NCI-H1105 treated with DMSO at 0.1 percent for 48 hours (cell line): ENCODE data around the gene TIGD6.
"Not testable (repeated sequence)": the region's sequence is repeated elsewhere in the genome, so short reads cannot be mapped to it uniquely, and the experiment has no call there.

Experiments
- DNase-seq: peaks from one replicate; lab custom pipeline; 2025; lab: John Stamatoyannopoulos, UW

TIGD6 gene

DNA sequence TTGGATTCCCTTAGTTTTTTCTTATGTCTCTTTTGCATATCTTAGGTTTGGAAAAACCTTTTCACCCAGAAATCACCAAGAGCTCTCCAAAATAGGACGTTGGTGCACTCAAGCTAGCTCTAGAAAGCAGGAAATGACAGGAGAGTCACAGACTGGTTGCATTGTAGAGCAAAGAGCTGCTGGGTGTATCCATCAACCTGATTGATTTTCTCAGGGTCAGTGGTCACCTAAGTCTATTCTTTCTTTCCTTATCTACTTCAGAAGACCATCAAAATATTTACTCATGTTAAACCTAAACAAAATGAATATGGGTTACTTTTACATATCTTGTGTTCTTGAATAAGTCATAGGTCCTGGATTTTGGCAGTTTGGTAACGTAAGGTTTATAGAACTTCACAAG, 25.0 kb downstream of the TIGD6 start:
- DNase-seq: no peak

DNA sequence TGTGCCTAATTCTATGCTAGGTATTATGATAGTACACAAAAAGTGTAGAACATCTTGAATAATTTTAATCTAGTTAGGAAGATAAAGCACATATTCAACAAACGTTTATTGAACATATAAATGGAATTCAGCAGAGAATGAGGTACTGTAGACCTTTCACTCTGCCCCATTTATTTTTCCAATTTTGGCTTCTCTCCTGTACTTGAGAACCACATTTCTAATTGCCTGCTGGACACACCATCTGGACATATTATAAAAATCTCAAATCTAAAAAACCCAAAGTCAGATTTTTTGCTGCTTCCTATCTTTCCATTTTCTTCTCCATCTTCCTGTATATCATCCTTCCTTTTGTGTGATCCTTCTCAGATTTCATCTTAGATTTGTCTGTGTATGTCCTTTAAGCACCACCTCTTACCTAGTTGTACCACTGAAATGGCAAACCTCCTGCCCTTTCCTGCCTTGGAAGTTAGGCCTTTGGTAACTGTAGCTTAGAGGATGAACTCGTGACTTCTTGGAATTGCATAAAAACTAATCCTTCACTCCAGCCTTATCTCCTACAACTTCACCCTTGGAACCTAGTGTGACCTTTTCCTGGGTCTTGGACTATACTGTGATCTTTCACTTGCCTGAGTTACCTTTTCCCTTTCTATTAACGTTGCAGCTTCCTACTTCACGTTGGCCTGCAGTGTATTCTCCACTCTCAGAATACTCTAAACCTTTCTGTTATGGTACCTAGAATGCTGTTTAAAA, 31.1 kb downstream of the TIGD6 start:
- no peak for DNase-seq

DNA sequence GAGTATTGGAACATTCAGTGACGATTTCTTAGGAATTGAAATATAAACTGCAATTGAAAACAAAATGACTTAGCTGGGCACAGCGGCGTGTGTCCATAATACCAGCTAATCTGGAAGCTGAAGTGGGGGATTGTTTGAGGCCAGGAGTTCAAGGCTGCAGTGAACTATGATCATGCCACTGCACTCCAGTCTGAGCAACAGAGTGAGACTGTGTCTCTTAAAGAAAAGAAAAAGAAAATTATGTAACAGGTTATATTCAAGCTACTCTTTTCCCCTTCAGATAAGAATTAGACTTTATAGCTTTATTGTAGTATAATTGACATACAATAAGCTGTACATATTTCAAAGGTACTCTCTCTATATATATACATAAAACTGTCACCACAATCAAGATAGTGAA, 33.5 kb downstream of the TIGD6 start:
- no peak for DNase-seq

DNA sequence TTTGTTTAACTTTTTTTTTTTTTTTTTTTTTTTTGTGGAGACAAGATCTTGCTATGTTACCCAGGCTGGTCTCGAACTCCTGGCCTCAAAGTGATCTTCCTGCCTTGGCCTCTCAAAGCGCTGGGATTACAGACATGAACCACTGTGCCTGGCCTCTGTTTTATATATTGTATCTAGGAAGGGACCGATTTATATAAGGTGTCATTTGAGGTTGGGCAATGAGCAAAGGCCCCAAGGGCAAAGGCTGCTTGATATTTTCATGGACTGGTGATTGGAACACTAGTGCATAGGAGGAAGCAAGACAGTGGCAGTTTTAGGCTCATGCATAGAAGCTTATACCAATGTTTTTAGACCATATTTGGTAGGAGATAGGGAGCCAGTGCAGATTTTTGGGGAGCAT, 36.7 kb downstream of the TIGD6 start:
- DNase-seq: no peak

DNA sequence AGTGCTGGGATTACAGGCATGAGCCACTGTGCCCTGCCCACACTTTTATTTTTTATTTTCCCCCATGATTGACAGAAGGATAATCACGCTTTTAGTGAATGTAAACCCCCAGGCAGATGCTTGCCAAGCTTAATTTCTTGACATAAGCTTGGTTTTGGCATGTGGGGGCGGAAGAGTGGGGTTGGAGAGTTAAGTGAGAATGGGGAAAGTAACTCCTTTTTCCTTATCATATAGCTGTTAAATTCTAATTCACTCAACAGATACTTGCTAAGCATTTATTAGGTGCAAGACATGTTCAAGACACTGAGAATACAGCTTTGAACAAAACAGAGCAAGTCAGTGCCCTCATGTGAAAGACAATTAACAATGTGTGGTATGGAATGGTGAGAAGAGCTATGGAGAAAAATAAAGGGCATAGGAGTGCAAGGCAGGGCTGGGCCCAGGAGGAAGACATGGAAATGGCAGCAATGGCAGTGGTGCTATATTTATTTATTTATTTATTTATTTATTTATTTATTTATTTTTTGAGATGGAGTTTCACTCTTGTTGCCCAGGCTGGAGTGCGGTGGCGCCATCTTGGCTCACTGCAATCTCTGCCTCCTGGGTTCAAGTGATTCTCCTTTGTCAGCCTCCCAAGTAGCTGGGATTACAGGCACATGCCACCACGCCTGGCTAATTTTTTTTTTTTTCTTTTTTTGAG, 37.7 kb downstream of the TIGD6 start:
- no peak for DNase-seq

DNA sequence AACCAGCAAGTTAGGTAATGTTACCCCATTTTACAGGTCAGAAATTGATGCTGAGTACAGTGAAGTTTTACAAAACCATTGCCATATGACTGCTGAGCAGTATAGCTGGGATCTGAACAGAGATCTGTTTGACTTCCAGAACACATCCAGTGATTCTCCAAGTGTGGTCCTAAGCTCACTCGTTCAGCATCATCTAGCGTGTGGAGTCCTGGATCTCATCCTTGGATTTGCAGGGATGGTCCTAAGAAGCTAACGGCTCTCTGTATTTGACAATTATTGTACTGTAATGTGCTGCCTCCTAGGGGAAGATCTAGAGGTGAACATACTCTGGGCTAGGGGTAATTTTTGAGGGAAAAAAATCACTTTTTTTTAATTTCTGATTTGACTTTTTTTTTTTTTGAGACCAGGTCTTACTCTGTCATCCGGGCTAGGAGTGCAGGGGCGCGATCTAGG, 38.5 kb downstream of the TIGD6 start:
- DNase-seq: peak; percentile 15

DNA sequence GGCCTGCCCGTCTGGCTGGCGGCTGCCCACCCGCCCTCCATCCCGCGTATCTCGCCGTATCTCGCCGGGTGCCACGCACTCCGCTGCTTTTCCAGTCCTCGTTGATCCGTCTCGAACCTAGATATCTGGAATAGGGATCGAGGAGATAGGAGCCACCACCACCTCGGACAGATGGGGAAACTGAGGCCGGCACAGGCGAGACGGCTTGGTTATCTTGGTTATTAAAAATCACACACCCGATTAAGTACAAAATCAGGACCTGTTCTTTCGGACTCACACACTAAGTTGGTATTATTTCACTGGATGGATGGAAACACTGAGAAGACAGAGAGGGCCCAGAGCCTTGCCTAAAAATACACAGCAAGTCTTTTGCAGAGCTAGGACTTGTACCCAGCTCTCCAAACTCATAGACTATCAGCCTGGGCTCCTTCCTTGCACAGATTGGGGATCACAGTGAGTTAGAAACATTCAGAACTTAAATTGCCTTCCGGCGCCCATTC, 39.2 kb downstream of the TIGD6 start:
- DNase-seq: no peak

DNA sequence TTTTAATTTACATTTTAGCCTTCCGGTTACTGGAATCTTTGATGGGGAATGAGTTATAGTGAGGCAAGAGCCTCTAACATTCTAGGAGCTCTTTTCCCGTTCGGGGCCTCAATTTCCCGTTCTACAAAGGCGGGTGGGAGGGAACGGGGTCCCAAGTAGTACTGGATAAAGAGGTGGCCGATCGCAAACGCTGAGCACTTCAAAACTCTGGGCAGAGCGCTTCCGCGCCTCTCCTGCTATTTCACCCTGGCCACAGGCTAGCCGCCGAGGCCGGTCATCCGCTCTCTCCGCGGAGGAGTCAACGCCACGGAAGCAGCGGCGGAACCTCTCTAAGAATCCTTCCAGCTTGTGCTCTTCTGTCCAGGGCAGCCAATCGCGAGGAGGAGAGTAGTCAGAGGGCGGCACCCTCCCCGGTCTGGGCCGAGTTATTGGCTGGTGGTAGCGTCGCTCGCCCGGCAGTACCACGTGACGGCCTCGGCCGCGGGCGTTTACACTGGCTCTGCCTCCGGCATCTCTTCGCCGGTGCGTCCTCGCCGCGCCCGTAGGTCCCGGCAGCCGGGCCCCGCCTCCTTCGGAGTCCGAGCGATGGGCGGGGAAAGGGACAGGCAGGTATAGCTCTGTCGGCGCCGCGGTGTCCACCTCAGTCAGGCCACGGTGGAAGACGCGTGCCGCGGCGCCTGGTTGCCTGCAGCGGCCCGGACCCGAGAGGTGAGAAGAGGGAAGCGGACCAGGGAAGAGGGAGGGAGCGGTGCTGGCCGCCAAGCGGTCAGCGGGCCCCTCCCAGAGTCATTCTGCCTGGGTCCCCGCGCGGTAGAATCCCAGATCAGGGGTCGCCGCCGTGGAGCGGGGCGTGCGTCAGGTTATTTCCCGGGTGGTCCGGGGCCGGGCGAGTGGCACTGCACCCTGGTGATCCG, 39.9 kb downstream of the TIGD6 start, which contains the start of gene SLC26A2:
Gene SLC26A2, plus strand, starts transcription at position 487 of the 914 bp plus-strand sequence. CDS start 16,895 bp downstream, outside the sequence.
- DNase-seq: peak; percentile 90

DNA sequence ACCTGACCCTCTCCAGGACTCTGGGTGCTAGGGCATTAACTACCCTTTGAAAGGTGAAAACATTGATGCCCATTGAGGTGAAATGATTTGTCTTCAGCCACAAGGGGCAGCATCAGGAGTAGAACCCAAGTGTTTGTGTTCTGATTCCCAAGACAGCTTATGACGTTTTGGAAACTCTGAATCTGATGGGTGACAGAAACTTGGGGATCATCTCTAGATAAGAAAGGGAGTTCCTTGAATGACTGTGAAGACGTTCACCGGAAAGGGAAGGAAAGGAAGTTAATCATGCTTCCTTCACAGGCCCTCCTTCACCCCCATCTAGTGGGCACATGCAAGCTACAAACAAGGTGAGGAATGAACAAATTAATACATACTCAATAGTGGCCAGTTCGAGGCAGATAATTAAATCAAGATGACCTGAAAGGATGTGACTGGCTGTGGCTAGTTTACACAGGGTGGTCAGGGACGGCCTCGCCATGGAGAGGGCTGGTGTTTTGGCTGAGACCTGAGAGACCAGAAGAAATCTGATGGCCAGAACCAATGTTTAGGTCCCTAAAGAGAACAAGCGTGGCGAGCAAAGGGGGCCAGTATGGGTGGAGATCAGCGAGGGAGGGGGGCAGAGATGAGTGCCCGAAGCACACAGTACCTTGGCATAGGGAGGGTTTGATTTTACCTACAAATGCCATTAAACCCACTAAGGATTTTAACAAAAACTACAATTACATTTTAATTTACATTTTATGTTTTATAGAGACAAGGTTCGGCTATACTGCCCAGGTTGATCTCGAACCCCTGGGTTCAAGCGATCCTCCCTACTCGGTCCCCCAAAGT, 40.8 kb downstream of the TIGD6 start:
- no peak for DNase-seq

DNA sequence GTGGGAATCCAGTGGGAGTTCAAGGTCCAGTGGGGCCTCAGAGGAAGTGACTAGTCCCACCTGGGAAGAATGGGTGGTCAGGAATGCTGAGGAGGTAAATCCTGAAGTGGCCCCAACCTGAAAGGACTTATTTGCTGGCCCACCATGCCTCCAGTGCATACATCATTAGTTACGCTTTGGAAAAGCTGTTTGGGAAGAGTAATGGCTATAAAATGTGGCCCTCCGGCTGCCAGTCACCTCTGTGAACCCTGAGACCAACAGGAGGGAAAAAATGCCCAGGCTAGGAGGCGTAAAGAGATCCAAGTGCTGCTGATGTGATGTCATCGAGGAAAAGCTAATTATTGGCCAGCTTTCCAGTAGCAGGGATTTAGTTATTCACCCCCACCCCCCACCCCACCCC, 42.6 kb downstream of the TIGD6 start:
- no peak for DNase-seq

DNA sequence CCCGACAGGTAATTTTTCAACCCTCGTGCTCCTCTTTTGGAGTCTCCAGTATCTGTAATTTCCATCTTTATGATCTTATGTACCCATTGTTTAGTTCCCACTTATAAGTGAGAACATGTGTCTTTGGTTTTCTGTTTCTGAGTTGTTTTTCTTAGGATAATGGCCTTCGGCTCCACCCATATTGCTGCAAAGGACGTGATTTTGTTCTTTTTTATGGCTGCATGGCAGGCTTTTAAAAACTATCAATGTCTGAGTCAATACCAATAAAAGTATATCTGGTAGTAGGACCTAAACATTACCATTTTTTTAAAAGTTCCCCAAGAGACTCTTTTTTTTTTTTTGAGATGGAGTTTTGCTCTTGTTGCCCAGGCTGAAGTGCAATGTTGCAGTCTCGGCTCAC, 43.8 kb downstream of the TIGD6 start:
- no peak for DNase-seq

DNA sequence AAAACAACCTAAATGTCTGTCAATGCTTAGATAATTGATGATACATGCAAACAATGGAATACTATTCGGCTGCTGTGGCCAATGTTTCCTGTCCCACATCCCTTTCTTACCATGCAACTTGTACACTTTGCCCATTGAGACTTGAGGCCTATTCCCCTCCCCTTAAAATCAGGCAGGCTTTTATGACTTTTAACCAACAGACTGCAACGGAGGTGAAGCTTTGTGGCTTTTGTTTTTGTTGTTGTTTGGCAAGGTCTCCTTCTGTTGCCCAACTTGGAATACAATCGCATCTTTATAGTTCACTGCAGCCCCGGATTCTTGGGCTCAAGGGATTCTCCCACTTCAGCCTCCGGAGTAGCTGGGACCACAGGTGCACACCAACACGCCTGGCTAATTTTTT, 45.7 kb downstream of the TIGD6 start:
- DNase-seq: no peak

DNA sequence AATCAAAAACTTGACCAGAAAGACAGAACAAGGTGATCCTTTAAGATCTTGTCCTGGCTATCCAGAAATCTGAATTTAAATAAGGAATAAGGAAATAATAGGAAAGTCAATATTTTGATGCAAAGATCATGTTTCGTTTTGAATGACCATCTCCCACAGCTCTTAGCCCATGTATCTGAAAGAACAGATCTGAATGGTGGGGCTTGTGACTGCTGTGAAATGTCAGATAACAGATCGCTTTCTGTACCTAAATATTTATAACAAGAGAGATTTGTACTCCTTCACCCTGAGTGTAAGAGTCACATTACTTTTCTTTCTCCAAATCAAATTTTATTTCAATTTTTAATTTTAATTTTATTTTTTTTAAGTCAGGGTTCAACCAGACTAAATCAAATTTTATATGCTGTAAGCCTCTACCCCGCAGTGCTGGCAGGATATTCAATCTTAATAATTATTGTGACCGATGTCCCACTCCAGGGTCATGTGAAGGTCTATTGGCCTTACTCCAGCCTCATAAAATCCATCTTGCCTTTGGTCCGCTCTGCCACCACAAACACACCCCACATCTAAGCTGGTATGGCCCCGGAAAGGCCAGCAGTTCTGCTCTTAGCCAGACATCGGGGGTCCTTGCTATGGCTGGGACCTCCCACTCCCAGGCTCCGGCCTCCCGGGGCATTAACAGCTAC, 46.9 kb downstream of the TIGD6 start:
- DNase-seq: no peak

DNA sequence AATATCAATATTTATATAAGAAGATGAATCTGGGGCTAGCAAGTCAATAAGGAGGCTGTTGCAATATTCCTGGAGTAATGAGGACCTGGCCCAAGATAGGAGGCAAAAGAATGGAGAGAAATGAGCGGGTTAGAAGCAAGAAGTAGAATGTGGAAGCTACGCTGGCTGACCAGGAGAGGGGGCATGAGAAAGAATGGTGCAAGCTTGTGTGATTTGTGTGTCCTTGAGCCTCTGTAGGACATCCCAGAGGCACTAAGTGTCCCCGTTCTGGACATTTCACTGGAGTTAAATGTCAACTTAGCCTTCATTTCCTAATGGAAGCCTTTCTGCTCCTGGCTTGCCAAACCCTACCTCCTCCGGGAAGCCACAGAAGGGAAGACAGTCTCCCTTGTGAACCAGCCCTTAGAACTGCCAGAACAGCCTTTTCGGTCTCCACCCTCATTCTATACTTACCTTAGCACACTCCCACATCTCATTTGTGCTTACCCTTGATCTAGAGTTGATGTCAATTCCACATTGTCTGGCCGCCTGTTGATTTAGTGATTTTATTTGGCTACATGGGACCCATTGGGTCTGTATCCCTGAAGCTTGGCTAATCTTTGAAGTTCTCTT, 49.2 kb downstream of the TIGD6 start:
- DNase-seq: no peak

DNA sequence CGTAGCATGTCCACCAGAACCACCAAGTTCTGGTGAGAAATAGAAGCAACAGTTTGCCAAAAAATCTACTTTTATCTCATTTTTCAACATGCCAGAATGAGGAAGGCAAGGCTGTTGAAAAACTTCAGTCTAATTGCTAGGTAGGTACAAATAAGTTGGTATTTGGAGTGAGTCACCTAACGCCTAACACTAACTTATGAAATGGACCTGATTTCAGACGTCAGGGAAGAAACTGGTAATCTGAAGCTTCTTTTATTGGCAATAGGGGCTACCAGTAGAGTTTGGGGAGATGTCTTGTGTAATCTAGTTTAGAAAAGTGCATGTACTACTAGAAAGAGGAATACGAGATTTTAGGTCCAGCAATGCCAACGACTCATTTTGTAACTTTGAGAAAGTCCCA, 51.5 kb downstream of the TIGD6 start:
- no peak for DNase-seq

DNA sequence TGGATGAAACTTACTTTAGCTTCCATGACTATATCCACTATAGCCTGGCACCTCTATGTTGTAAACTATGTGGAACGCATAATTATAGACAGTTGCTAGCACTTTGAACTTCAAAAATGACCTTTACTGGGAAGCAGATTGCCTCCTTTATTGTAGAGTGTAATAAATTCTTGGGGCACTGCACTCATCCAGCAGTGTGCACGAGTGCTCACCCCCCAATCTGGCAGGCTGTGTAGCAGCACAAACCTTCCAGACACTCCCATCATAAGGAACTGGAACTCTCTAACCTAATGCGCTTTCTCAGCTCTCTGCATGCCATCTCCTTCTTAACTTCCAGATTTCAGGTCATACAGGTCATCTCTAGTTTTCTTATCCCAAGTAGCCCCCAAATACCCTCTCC, 54.3 kb downstream of the TIGD6 start:
- no peak for DNase-seq

DNA sequence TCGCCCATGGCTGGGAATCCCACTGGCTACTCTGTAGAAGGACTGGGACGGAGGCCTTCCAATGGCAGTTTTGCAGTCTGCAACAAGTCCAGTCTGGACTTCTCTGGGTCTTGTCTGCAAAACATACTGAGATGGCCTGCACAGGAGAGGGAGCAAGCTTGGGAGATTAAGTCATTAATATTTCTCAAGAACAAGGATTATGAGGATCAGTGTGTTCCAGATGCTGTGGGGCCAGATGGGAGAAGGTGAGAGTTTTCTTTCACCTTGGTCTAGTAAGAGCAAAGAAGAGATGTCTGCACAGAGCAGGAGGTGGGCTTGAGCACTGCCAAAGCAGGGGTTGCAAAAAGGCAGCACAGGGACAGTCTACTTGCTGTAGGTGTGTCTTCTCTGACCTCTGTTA, 55.8 kb downstream of the TIGD6 start, which contains the start of gene PDE6A:
Gene PDE6A, minus strand, starts transcription at position 128 of the 400 bp plus-strand sequence. Its CDS starts 120 bp downstream, at position 8.
- DNase-seq: no peak

DNA sequence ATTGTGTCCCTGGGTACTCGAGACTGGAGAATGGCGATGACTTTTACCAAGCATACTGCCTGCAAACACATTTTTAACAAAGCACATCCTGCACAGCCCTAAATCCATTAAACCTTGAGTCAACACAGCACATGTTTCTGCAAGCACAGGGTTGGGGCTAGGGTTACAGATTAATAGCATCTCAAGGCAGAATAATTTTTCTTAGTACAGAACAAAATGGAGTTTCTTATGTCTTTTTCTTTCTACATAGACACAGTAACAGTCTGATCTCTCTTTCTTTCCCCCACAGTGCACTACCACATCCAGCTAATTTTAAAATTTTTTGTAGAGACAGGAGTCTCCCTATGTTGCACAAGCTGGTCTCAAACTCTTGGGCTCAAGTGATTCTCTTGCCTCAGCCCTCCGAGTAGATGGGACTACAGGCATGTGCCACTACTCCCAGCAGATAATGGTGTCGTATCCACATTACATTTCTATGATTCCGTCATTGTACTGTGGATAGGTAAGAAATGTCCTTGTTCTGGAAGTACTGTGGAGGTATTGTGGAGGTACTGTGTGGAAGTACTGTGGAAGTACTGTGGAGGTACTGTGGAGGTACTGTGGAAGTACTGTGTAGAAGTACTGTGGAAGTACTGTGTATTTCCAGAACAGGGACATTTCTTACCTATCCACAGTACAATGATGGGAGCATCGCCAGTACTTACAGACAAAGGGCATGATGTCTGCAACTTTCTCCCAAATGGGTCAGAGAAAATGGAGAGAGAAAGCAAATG, 57.1 kb downstream of the TIGD6 start:
- not testable (repeated sequence) for DNase-seq
